T-cell (primary cell): ENCODE results near the gene WWTR1. TPM values are rescaled to one million over a fixed set of nuclear protein-coding genes. Genes with fewer than 3 reads are reported as not detected.

Source experiments
- ATAC-seq, 4 experiments: fragments of 200-7000 bp in 3 of 4; fragments of 150-1000 bp in 1 of 4; cut with Tn5 transposase; replicated peaks in 1 of 4; 1 replicate in 3 of 4; 2 replicates in 1 of 4; pipeline ENCODE4 v1.10.0; 2021; ENCODE audit warnings: moderate library complexity in 3 of 4, mild to moderate bottlenecking in 2 of 4, moderate number of reproducible peaks in 1 of 4
- CTCF ChIA-PET, 2 donors: fragments of 300-600 bp; sonication (Branson Sonifier 250); formaldehyde crosslinking; loops; one replicate each; lab custom pipeline; 2022; ENCODE audit warnings: antibody characterized with exemption in 2 of 2; lab: Charles Lee
- POLR2A ChIA-PET, 2 donors: fragments of 300-600 bp; sonication (Branson Sonifier 250); formaldehyde crosslinking; loops; one replicate each; lab custom pipeline; 2022; ENCODE audit warnings: antibody characterized with exemption in 2 of 2; lab: Charles Lee
- DNase-seq, 35 experiments: peaks; one replicate each; pipeline versions ENCODE4 v3.0.0 to v3.0.0-alpha.2; 2013 to 2023
- H3K27ac ChIP-seq: one replicate; pipeline ENCODE4 v1.5.1; 2013; ENCODE audit warnings: low read length
- H3K27me3 ChIP-seq, 2 experiments: replicated peaks in 1 of 2; 1 replicate in 1 of 2; 2 replicates in 1 of 2; pipeline versions ENCODE4 v1.6.1 to v1.7.0; 2013; ENCODE audit warnings: low read length in 1 of 2, mixed read lengths in 1 of 2; ENCODE audit not compliant: control insufficient read depth in 2 of 2, insufficient read depth in 2 of 2; ENCODE audit errors: extremely low read depth in 1 of 2
- H3K36me3 ChIP-seq, 2 donors: 1 replicate in 1 of 2; 2 replicates in 1 of 2; pipeline versions ENCODE4 v1.6.1 to v1.7.0; 2013; ENCODE audit warnings: low read length in 1 of 2; ENCODE audit not compliant: control insufficient read depth in 2 of 2, insufficient read depth in 1 of 2; ENCODE audit errors: extremely low read depth in 1 of 2
- H3K4me1 ChIP-seq, 2 experiments: 1 replicate in 1 of 2; 2 replicates in 1 of 2; pipeline versions ENCODE4 v1.6.1 to v1.7.0; 2013; ENCODE audit warnings: low read length in 2 of 2, mixed read lengths in 1 of 2; ENCODE audit not compliant: insufficient read depth in 2 of 2, control insufficient read depth in 1 of 2; ENCODE audit errors: extremely low read depth in 1 of 2
- H3K4me3 ChIP-seq, 2 donors: 1 replicate in 1 of 2; 2 replicates in 1 of 2; pipeline versions ENCODE4 v1.5.1 to v1.7.0; 2013; ENCODE audit warnings: mild to moderate bottlenecking in 2 of 2, low read length in 1 of 2, moderate library complexity in 1 of 2; ENCODE audit not compliant: control insufficient read depth in 1 of 2; ENCODE audit errors: extremely low read depth in 1 of 2
- H3K9me3 ChIP-seq: 2 replicates; pipeline ENCODE4 v1.7.0; 2013
- H3K27ac Mint-ChIP-seq, 2 donors: one replicate each; pipeline ENCODE4 v1.8.0; 2020 to 2021; ENCODE audit warnings: mild to moderate bottlenecking in 2 of 2, mixed read lengths in 2 of 2
- H3K27me3 Mint-ChIP-seq, 2 donors: one replicate each; pipeline ENCODE4 v1.8.0; 2021 to 2022; ENCODE audit warnings: mixed read lengths in 2 of 2
- H3K36me3 Mint-ChIP-seq: one replicate; pipeline ENCODE4 v1.8.0; 2021; ENCODE audit warnings: mixed read lengths
- H3K4me1 Mint-ChIP-seq, 3 donors: one replicate each; pipeline ENCODE4 v1.8.0; 2020 to 2022; ENCODE audit warnings: mixed read lengths in 3 of 3, mild to moderate bottlenecking in 1 of 3
- H3K4me3 Mint-ChIP-seq, 3 donors: one replicate each; pipeline ENCODE4 v1.8.0; 2020 to 2022; ENCODE audit warnings: mild to moderate bottlenecking in 3 of 3, mixed read lengths in 3 of 3, moderate library complexity in 3 of 3
- H3K9me3 Mint-ChIP-seq, 3 donors: one replicate each; pipeline ENCODE4 v1.8.0; 2020 to 2022; ENCODE audit warnings: mixed read lengths in 3 of 3
- WGBS: methylation state at CpG from one replicate; pipeline ENCODE4 v1.1.5; 2013; ENCODE audit warnings: missing lambda C conversion rate; ENCODE audit not compliant: insufficient coverage; 5-methylcytosine and 5-hydroxymethylcytosine counted together
- total RNA-seq, 35 experiments: library from RNA in 6 of 35; stranded (reverse) in 6 of 35; fragments of 120-200 nt in 1 of 35; gene quantifications; one replicate each; pipeline versions ENCODE4 v1.2.1 to v1.2.4 and lab custom pipeline; 2013 to 2026

WWTR1 gene
- total RNA-seq, 5 donors from 2014 or later (not counting 1 experiment from before 2014, with no cell fraction given), result 0.43 to 1.6 (median 1.1) TPM

- peaks cover 0 to 10% (median 4%) of the 10 kb centered on the region in 3 donors for H3K4me1 Mint-ChIP-seq
- Histone ChIP-seq H3K4me1 (no peaks in the 10 kb centered on the region), H3K36me3 (no peaks in the 10 kb centered on the region), H3K27me3 (no peaks in the 10 kb centered on the region), H3K27ac (peak overlapping the region; percentile 44), H3K4me3 (peak overlapping the region in 1 of 2 donors; percentile 25), H3K9me3 (no peaks in the 10 kb centered on the region)
- H3K36me3 Mint-ChIP-seq, result peaks cover 3% of the 10 kb centered on the region
- H3K4me3 Mint-ChIP-seq, result peak overlapping the region; percentile 46 to 79 (median 67)
- H3K27me3 Mint-ChIP-seq, result no peaks in the 10 kb centered on the region
- H3K9me3 Mint-ChIP-seq, result peaks cover 4 to 21% (median 14%) of the 10 kb centered on the region in 3 donors
- ATAC-seq (peak in 3 of 4 experiments; percentile 31 to 46 (median 40)), DNase-seq (peak in 4 of 35 experiments; percentile 1 to 36 (median 4))
- peak overlapping the region; percentile 81 to 82 for H3K27ac Mint-ChIP-seq
- CTCF ChIA-PET, result no interaction called here
- POLR2A ChIA-PET, result no interaction called here
- WGBS, result 50% methylated on average over 1 of the region's 12 CpGs
Measured at GRCh38 chr3:149701206-149701976, 43.6 kb upstream of the WWTR1 start.

- no peak for ATAC-seq
- Histone ChIP-seq H3K36me3 (no peaks in the 10 kb centered on the region), H3K4me3 (no peak overlapping the region), H3K4me1 (no peaks in the 10 kb centered on the region), H3K27ac (no peak overlapping the region), H3K9me3 (no peaks in the 10 kb centered on the region), H3K27me3 (peaks cover 0 to 2% of the 10 kb centered on the region in 2 experiments)
- no peak for DNase-seq
- Mint-ChIP-seq H3K4me3 (no peak overlapping the region), H3K9me3 (peaks cover 0 to 3% (median 0%) of the 10 kb centered on the region in 3 donors), H3K27me3 (peaks cover 16 to 17% of the 10 kb centered on the region in 2 donors), H3K36me3 (peaks cover 4% of the 10 kb centered on the region), H3K4me1 (no peaks in the 10 kb centered on the region), H3K27ac (no peak overlapping the region)
- 80% methylated on average over 1 of the region's 3 CpGs for WGBS
- POLR2A ChIA-PET, result no interaction called here
- CTCF ChIA-PET, result interaction anchor here in 1 of 2 donors (0.7 kb wide), 1 partner anchor 8 kb away, joined by 3 read pairs; no protein-coding TSS in a partner anchor
Measured at GRCh38 chr3:149688122-149688757, 30.4 kb upstream of the WWTR1 start.

GRCh38 chr3:149686996-149687395, 29.2 kb upstream of the WWTR1 start:
- Mint-ChIP-seq H3K27ac (no peak overlapping the region), H3K27me3 (peaks cover 16 to 17% of the 10 kb centered on the region in 2 donors), H3K9me3 (peaks cover 0 to 3% (median 0%) of the 10 kb centered on the region in 3 donors), H3K4me3 (no peak overlapping the region), H3K36me3 (peaks cover 4% of the 10 kb centered on the region), H3K4me1 (no peaks in the 10 kb centered on the region)
- ATAC-seq, result no peak
- CTCF ChIA-PET, result no interaction called here
- Histone ChIP-seq H3K9me3 (no peaks in the 10 kb centered on the region), H3K27ac (no peak overlapping the region), H3K27me3 (peaks cover 0 to 2% of the 10 kb centered on the region in 2 experiments), H3K36me3 (no peaks in the 10 kb centered on the region), H3K4me1 (no peaks in the 10 kb centered on the region), H3K4me3 (no peak overlapping the region)
- POLR2A ChIA-PET, result interaction anchor here in 1 of 2 donors (0.7 kb wide), 1 partner anchor 85 kb away, joined by 3 read pairs; no protein-coding TSS in a partner anchor
- WGBS, result 100% methylated on average over 2 of the region's 2 CpGs
- DNase-seq, result no peak

- CTCF ChIA-PET, result interaction anchor here in 1 of 2 donors (0.7 kb wide), 1 partner anchor 129 kb away, joined by 5 read pairs; no protein-coding TSS in a partner anchor
- no peak overlapping the region for H3K27ac Mint-ChIP-seq
Measured at GRCh38 chr3:149678351-149678950, 20.6 kb upstream of the WWTR1 start.

GRCh38 chr3:149673393-149673792, 15.6 kb upstream of the WWTR1 start:
- H3K4me3 Mint-ChIP-seq, result no peak overlapping the region

More at GRCh38 chr3:149678351-149678950, 20.6 kb upstream of the WWTR1 start:
- WGBS, result 95% methylated on average over 4 of the region's 7 CpGs
- H3K36me3 Mint-ChIP-seq, result no peaks in the 10 kb centered on the region
- Histone ChIP-seq H3K9me3 (no peaks in the 10 kb centered on the region), H3K27me3 (no peaks in the 10 kb centered on the region), H3K4me3 (no peak overlapping the region), H3K27ac (no peak overlapping the region), H3K4me1 (no peaks in the 10 kb centered on the region), H3K36me3 (no peaks in the 10 kb centered on the region)
- H3K9me3 Mint-ChIP-seq, result peaks cover 0 to 4% (median 0%) of the 10 kb centered on the region in 3 donors
- no peak for DNase-seq
- no peak overlapping the region for H3K4me3 Mint-ChIP-seq
- H3K27me3 Mint-ChIP-seq, result peaks cover 2 to 14% of the 10 kb centered on the region in 2 donors
- no peaks in the 10 kb centered on the region for H3K4me1 Mint-ChIP-seq
- POLR2A ChIA-PET, result no interaction called here
- no peak for ATAC-seq

More at GRCh38 chr3:149673393-149673792, 15.6 kb upstream of the WWTR1 start:
- H3K27me3 Mint-ChIP-seq, result peaks cover 8 to 14% of the 10 kb centered on the region in 2 donors
- no peak for ATAC-seq
- H3K36me3 Mint-ChIP-seq, result no peaks in the 10 kb centered on the region
- Histone ChIP-seq H3K27me3 (peaks cover 0 to 5% of the 10 kb centered on the region in 2 experiments), H3K4me3 (no peak overlapping the region), H3K4me1 (no peaks in the 10 kb centered on the region), H3K9me3 (no peaks in the 10 kb centered on the region), H3K27ac (no peak overlapping the region), H3K36me3 (no peaks in the 10 kb centered on the region)
- ChIA-PET CTCF (no interaction called here), POLR2A (no interaction called here)
- H3K4me1 Mint-ChIP-seq, result no peaks in the 10 kb centered on the region
- no CpG with 5 or more reads among the region's 1 CpG for WGBS
- DNase-seq, result no peak
- H3K27ac Mint-ChIP-seq, result no peak overlapping the region
- peaks cover 0 to 4% (median 0%) of the 10 kb centered on the region in 3 donors for H3K9me3 Mint-ChIP-seq
